Inflammatory macrophage treated with lipopolysaccharide for 1 hour (primary cell): ENCODE measurements around the gene HSFX2.
"Not testable (repeated sequence)": the region's sequence is repeated elsewhere in the genome, so short reads cannot be mapped to it uniquely, and the experiment has no call there.

Experiments used
- DNase-seq, 2 donors: peaks; one replicate each; pipeline ENCODE4 v3.0.0-alpha.2; 2020 to 2022

The HSFX2 gene

DNA sequence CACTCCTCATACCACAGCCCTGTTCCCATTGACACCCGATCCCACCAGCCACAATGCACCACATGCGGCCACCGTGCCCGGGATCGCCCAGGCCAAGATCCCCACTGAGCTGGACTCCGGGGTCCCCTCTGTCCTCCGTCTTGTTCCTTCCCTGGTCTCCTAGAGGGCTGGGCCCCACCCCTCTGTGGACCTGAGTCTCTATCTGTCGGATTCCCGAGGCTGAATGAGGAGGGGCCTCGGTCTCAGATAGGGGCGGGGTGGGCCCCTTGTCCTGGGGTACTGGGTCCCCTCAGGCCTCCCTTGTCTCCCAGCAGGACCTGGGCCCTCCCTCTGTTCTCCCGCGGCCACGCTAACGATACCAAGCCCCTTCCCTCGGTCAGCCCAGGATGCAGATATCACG lies 9.5 kb downstream of the HSFX2 start:
- not testable (repeated sequence) for DNase-seq

DNA sequence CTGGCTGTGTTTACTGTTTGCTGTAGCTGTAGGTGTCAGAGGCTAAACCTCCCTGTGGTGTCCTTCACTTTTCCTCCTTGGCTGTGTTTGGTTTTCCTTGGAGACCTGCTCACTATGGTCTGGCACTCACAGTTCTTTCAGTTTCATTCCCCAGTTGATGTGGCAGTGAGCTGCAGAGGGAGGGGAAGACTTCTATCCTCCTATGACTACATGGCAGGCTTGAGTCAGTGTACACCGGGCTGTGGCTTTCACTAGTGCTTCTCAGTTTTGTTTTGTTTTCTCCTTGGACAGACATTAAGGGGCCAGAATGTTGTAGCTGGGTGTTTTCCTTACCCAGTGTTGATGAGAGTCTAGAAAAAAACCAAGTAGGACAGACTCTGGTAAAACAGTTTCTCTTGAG lies 21.7 kb downstream of the HSFX2 start:
- not testable (repeated sequence) for DNase-seq

DNA sequence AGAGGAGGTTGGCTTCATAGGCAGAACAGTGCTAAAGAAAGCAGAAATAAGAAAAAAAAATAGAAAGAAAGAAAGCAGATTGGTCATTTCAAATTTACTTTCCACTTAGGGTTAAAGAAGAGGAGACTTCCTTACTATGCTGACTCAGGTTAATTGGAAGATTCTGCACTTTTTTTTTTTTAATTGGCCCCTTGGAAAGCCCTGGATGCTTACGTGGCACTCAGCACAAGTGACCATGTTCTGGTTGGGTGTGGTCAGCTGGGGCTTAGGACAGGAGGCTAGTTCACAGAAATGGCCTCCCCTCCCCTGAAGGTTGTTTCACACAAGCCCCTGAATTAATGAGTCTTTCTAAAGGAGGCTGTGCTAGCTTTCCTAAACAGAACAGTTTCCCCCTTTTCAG lies 22.4 kb downstream of the HSFX2 start:
- no peak for DNase-seq

DNA sequence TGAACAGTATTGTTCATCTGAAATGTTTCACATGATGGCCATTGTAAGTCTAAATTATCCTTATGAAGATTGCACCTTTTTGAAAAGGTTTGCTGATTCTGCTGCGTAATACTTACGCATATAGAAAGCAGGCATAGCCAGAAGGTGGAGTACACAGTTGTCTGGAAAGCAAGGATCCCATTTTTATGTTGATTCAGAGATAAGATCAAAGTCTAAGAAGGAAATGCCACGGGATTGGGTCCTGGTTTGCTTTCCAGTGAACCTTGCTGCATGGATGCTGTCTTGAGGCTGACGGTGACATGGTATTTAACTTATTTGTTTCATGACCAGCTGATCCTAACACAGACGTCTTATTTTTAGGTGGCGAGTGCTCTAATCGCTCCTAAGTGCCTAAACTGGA lies 23.3 kb downstream of the HSFX2 start:
- DNase-seq: no peak

DNA sequence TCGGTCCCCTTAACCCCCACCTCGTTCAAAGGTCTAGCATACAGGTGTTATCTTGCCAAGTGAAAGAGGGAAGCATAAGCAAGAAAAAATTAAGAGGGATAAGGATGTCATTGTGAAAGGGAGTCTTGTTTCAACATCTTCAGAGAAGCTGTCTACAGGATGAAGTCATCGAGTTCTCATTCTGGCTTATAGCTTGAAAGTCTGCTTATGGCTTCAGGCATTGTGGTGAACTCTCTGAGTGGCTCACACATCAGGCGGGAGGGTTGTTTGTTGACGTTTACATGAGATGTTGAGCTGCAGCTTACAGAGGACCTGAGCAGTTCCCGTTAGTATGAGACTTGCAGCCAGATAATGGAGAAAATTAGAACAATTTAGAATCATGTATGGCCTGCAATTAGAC lies 24.4 kb downstream of the HSFX2 start:
- peak in 1 of 2 donors; percentile 0 for DNase-seq

DNA sequence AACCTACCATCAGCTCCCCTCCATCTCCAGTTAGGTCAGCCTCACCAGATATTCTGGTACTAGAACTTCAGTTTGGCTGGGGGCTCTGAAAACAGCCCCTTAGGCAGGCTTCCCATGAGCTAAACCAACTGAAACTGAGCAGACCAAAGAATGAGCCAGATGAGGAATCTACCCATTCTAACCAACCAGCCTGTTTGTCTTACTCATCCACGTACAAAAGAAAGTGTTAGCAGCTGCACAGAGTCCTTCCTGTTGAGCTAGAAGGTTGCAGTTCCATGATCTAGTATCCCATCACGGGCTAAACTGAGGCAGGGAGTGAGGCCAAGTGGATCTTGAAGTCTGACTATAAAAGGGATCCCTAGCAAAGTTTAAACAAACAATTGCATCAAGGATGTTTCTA lies 25.3 kb downstream of the HSFX2 start:
- DNase-seq: no peak

DNA sequence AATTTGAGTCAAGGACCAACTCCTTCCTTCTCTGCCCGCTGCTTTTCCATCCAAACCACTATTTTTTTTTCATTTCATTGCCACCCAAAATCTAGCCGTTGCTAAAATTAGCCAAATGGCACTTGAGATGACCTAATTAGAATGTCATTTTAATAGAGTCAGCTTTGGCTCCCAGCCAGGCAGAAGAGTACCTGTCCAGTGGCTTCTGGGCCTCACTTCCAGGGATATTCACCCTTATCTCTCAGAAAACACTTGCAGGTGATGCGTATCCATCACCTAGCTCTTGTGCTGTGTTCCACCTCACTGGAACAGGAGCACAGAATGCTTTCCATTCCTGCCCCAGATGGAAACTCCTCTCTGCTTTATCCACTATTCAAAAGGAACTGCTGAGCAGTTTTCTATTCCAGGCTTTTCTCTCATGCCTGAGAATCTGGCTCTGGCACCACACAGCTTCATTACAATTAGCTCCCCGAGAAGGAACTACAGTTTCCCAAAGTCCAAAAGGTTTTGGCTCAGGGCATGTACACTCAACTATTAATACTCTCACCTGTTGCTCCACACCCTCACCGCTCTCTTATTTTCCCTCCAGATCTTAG lies 26.3 kb downstream of the HSFX2 start:
- DNase-seq: no peak

DNA sequence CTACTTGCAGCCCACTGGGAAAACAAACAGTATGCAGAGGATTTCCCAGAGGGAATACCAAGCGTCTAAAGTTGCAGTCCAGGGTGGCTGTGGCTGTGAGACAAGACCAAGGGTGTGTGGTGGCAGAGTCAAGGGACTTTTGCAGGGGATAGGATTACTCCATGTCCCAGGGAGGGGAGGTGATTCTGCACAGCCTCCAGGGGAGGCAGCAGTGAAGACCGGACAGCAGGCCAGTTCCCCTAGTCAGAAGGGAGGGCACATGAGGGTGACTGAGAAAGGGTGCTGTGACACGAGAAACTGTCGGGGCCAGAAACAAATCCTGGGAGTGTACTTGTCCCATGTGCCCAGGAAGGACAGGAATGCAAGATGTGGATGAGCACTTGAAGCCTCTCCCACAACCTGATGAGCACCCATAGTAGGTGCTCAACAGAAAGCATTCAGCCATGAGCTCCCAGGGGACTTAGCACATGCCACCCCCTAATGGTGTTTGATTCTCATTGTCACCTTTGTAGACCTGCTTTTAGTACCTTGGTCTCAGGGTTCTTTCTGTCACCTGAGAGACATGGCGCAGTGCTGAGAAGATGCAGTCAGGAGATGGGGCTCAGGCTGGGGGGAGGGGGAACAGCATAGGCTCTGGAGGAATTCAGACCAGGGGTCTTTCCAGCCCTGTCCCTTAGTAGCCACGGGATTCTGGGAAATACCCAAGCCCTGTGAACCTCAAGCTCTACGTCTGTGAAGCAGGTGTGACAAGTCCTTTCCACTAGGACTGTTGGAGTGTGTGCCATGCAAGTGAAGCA lies 27.3 kb downstream of the HSFX2 start:
- DNase-seq: no peak

DNA sequence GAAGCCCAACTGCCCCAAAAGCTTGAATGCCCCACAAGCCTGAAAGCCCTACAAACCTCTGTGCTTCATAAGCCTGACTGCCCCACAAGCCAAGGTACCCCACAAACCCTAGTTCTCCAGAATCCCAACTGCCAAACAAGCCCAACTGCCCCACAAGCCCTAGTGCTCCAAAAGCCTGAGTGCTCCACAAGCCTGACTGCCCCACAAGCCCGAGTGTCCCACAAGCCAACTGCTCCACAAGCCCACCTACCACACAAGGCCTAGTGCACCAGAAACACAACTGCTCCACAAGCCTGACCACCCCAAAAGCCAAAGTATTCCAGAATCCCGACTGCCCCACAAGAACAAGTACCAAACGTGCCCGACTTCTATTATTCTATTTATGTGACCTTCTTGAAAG lies 31.8 kb downstream of the HSFX2 start:
- DNase-seq: no peak

DNA sequence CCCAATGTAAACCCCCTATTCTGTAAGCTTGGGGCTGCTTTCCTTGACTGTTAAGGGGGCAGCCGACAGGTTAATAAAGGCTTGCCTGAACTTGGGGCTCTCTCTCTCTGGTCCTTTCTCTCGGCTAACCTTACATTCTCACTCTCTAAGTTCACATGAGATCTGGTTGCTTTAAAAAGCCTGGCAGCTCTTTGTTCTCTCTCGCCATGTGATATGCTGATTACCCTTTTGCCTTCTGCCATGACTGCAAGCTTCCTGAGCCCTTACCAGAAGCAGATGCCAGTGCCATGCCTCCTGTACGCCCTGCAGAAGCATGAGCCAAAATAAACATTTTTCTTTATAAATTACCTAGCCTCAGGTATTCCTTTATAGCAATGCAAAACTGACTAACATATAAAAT lies 39.9 kb downstream of the HSFX2 start:
- DNase-seq: not testable (repeated sequence)

DNA sequence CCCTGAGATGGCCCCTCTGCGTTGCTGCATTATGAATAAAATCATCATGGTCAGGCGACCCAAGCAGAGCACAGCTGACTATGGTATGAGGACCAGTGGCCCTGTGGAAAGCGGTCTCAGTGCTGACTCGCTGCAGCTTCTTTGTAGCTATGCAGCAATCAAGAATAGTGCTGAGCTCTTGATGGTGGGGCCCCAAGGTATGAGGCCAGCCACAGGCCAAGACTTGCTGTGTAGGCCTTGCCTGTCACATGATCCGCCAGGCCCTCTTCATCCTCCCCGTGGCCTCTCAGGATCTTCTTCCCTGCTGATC lies 43.2 kb downstream of the HSFX2 start:
- not testable (repeated sequence) for DNase-seq

DNA sequence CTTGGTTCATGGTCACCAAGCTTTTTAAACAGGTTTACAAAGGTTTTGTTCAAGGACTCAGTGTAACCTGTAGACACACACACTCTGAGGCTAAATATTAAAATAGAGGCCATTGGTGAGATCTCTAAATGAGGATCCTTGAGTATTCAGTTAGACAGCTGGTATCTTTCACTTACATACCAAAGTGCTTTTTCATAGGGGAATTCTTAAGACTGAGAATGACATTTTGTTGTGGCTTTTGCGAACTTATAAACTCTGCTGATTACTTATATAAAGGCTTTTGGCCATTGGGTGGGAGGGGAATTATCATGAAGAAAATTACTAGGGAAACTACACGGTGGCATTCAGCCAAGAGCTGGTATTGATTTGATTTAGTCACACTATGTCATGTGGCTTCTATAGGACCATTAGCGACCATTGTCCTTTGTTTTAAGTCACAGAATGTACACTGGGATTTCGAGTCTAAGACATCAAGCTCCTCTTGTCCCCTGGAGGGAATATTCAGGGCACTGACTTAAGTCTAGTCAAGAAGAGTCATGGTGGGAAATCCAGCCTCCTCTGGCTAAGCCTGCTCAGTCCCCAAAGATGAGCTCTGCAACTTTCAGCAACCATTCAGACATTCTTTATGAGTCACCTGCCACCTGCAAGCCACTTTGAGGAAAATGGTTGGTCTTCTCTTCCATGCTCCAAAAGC lies 43.7 kb downstream of the HSFX2 start:
- not testable (repeated sequence) for DNase-seq

DNA sequence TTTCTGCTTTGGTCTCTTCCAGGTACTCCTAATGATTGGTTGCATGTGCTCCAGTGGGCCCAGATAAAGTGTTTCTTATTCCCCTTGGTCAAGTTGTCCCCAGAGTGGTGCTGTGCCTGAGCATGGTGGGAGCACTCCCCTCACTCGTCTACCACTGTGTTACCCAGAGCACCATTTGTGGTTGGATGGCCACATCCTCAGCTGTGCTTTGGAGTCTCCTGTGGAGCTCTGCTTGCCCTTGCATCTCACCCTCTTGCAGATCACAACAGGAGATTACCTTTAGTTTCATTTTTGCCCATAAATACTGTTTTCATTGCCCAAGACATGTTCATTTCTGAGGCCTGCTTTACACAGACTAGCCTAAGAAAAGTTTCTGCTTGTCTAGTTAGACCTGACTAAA lies 44.7 kb downstream of the HSFX2 start:
- not testable (repeated sequence) for DNase-seq

DNA sequence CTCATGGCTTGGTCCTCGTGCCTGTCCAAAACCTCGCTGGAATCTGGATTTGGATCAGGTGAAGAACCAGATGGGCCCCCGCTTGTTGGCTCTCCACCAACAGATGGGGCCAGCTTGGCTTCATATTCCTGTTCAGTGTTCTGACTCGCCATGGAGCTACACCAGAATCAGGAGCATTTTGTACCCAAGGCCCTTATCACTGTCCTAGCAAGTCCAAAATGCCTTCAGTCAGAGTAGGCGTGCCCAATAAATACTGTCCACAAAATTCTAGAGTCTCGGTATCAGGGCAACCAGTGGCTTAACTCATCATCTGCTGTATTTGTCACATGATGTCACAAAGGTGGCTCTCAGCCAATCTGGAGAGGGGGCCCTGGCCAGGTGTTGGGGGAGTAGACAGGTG lies 45.4 kb downstream of the HSFX2 start, which contains the start of gene HSFX3:
Gene HSFX3 (minus strand): TSS at position 224 of the 400 bp plus-strand sequence. CDS start 72 bp downstream, at position 152.
- not testable (repeated sequence) for DNase-seq

DNA sequence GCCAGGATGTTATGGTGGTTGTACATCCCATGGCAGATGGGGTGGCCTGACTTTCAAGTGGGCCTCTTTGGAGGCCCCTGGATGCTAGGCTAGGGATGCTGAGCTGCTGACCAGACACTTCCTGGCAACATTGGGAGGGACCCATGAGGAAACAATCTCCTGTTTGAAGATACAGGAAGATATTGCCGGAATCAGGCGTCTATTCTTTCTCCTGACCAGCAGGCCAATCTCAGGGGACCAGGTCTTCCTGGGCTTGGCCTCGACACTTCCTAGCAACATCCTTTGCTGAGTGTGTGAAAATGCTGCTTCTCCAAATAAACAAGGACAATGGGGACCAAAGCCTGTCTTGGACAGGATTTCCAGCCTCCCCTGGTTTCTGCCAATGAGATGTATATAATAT lies 47.3 kb downstream of the HSFX2 start:
- not testable (repeated sequence) for DNase-seq

DNA sequence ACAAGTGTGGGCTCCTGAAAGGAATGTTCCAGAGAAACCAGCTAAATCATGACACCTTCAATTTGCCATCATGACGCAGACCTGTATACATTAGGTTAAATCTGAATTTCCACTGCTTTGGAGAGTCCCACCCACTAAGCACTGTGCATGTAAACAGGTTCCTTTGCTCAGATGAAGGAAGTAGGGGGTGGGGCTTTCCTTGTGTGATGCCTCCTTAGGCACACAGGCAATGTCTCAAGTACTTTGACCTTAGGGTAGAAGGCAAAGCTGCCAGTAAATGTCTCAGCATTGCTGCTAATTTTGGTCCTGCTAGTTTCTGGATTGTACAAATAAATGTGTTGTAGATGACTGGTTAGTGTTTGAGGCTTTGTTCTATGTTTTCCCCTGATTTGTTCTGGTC lies 48.2 kb downstream of the HSFX2 start:
- DNase-seq: not testable (repeated sequence)

DNA sequence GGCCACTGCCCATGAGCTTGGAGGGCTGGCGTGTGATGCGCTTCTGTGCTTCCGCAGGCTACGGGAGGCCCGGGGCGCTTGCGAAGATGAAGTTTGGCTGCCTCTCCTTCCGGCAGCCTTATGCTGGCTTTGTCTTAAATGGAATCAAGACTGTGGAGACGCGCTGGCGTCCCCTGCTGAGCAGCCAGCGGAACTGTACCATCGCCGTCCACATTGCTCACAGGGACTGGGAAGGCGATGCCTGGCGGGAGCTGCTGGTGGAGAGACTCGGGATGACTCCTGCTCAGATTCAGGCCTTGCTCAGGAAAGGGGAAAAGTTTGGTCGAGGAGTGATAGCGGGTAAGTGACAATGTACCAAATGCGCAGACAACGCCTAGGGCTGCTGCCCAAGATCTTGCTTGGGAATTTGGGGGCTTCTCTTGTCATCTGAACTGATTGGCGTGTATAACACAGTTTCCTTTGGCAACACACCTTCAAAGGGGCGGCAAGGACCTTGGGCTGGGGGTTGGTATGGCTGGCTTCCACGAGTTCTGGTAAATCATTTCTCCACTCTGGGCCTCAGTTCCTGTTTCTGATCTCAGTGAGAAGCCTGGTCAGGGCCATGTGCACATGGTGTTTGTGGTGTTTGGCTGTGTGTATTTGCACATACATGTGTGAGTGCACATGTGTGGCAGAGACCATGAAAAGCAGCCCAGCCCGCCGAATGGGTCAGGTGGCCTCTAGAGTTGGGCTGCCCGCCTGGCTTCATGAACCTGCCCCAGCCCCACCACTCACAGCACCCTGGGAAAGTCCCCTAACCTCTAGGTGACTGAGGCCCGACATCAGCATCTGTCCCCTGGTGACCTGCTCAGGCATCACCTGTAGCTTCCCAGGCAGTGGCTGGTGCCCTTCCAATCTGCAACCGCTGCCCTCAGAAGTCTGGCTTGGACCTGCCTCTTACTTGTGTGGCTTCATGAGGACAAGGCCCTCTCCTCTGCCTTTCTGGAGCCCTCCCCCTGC lies 49.3 kb downstream of the HSFX2 start:
- peak in 1 of 2 donors; percentile 3 for DNase-seq
